Esophagus muscularis mucosa (tissue), 4 donors: ENCODE measurements around the gene SMPD2.

Experiments
- EP300 ChIP-seq: sonication (generic); formaldehyde crosslinking; IDR thresholded peaks from one replicate; pipeline ENCODE4 v1.6.1; 2017; ENCODE audit warnings: antibody characterized with exemption
- POLR2A ChIP-seq: fragments of 450-650 bp; IDR thresholded peaks from one replicate; pipeline ENCODE4 v1.6.1; 2017; ENCODE audit warnings: antibody characterized with exemption, moderate library complexity, mild to moderate bottlenecking, low read depth
- POLR2AphosphoS5 ChIP-seq, 2 donors: sonication (generic); formaldehyde crosslinking; IDR thresholded peaks; one replicate each; pipeline ENCODE4 v1.6.1; 2017; ENCODE audit warnings: antibody characterized with exemption in 2 of 2
- TF ChIP-seq, protein P1 (sequence below), 3 experiments: fragments of 200-600 bp in 2 of 3; fragments of 450-650 bp in 1 of 3; sonication (generic) in 2 of 3; IDR thresholded peaks; one replicate each; pipeline ENCODE4 v1.5.1; 2017 to 2019; ENCODE audit warnings: antibody characterized with exemption in 3 of 3, mild to moderate bottlenecking in 2 of 3, moderate library complexity in 1 of 3

- TF ChIP-seq, protein P1, sequence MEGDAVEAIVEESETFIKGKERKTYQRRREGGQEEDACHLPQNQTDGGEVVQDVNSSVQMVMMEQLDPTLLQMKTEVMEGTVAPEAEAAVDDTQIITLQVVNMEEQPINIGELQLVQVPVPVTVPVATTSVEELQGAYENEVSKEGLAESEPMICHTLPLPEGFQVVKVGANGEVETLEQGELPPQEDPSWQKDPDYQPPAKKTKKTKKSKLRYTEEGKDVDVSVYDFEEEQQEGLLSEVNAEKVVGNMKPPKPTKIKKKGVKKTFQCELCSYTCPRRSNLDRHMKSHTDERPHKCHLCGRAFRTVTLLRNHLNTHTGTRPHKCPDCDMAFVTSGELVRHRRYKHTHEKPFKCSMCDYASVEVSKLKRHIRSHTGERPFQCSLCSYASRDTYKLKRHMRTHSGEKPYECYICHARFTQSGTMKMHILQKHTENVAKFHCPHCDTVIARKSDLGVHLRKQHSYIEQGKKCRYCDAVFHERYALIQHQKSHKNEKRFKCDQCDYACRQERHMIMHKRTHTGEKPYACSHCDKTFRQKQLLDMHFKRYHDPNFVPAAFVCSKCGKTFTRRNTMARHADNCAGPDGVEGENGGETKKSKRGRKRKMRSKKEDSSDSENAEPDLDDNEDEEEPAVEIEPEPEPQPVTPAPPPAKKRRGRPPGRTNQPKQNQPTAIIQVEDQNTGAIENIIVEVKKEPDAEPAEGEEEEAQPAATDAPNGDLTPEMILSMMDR (IDR thresholded peaks at IDR 0.05): no peak
- TF ChIP-seq POLR2A (no peak), EP300 (no peak), POLR2AphosphoS5 (IDR thresholded peaks at IDR 0.05) (no peak)
Observed at GRCh38 chr6:109443425-109443950, 3.0 kb downstream of the SMPD2 start.
